EL (cell line): ENCODE results near the gene DPP7.
"Not testable (repeated sequence)": the region's sequence is repeated elsewhere in the genome, so short reads cannot be mapped to it uniquely, and the experiment has no call there.

ENCODE experiments used
- DNase-seq: peaks from one replicate; pipeline ENCODE4 v3.0.0-alpha.2; 2016

DPP7 gene

DNA sequence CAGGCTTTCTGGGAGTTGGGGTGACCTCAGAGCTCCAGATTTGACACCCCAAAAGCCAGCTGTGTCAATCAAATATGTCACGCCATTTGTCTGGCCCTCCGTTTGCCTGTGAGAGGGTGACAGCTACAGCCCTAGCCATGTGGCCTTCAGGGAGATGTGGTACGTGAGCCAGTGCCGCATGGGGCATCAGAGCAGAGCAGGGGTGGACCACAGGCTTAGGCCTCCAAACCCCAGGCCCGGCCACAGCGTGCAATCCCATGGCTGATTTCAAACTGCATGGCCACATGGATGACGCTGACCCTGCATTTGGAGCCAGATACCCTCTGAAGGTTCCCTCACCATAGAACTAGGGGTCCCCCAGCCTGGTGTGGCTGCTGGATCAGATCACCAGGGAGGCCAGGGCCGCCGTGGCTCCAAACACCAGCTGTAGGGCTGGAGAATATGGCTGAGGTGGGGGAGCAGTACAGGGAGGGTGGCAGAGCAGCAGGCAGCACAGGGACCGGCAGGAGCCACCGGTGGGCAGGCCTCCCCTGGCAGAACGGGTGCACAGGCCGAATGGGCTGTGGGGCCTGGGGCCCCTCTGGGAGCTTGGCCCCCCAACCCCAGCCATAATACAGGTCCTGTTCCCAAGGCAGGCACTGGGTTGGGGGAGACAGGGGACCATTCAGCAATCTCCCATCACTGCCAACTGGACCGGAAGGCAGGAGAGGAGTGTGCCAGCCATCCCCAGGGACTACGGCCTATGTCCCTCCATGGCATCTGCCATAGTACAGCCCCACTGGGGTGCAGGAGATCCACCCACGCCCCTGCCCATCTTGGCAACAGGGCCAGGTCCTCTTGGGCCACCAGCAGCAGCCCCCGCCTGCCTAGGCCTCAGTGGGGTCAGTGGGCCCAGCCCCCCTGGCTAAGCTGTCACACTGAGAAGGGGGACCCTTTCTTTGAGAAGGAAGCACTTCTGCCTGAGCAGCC lies 45.7 kb downstream of the DPP7 start:
- DNase-seq: no peak

GRCh38 chr9:137067860-137068538 lies 46.5 kb downstream of the DPP7 start:
- peak; percentile 75 for DNase-seq

DNA sequence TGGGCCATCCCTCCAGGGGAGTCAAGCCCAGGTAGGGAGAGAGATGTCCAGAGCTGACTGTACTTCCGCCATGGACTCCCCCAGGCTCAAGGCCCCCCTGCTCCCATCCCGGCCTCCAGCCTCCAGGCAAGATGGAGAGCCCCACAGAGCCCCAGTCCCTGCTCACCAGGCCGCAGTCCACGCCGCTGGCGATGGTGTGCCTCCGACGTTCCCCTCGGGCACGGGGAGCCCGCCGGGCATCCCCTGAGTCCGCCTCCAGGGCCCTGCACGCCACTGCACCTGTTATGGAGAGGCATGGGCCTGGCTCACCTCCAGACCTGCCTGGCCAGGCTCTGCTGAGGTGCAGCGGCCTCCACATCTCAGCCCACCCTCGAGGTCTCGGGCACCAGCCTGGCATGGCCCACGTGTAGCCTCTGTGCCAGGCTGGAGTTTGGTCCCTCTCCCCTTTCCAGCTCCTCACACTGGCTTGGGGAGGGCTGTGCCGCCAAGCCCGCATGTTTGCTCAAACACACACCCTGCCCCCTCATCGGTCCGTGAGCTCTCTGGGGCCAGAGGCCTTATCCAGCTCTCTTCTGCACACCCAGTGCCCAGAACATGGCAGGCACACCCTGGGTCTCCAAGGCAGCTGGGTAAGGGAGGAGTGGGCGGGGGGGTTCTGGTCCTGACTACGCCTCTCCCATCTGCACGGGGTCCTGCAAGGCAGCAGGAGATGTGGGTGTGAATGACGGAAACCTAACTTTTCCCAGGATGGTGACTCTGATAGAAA lies 48.3 kb downstream of the DPP7 start:
- no peak for DNase-seq

GRCh38 chr9:137065336-137065967 lies 49.1 kb downstream of the DPP7 start:
- DNase-seq: no peak

GRCh38 chr9:137064880-137065164 lies 49.7 kb downstream of the DPP7 start:
- DNase-seq: no peak

DNA sequence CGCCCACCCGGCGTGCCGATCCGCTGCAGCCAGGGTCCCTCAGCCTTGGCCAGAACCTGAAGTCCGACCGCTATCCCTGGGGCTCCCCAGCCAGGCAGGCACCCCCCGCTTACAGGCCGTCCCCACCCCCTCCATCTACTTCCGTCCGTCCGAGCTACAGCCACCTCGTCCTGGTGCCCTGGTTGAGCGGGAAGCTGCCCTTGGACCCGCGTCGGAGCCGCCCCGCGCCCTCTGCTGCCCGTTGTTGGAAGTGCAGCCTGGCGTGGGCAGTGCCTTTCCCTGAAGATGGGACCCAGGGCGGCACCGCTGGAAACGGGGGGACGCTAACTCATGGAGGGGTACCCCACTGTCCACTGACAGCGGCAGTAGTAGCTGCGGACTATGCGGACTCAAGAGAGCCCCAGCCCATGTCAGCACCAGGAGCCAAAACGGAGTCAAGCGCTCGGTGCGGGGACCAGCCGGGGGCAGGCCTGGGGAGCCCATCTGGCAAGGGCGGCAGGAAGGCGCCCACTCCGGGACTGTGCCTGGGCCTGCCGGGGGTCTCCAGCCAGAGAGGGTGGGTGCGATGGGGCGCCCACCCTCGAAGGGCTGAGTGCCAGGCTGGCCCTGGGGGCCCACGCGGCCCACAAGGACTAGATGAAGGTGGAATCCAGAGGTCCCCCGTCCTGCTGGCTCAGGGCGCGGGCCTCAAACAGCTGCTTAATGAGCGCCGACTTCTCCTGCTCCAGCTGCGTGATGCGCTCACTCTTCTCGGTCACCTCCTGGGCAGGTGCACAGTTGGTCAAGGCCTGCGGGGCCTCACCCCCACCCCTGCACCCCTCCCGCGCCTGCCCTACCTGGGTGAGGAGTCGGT lies 50.3 kb downstream of the DPP7 start:
- peak; percentile 70 for DNase-seq

GRCh38 chr9:137063311-137064026 lies 51.1 kb downstream of the DPP7 start:
- DNase-seq: no peak

GRCh38 chr9:137062798-137063197 lies 51.7 kb downstream of the DPP7 start:
- DNase-seq: not testable (repeated sequence)

DNA sequence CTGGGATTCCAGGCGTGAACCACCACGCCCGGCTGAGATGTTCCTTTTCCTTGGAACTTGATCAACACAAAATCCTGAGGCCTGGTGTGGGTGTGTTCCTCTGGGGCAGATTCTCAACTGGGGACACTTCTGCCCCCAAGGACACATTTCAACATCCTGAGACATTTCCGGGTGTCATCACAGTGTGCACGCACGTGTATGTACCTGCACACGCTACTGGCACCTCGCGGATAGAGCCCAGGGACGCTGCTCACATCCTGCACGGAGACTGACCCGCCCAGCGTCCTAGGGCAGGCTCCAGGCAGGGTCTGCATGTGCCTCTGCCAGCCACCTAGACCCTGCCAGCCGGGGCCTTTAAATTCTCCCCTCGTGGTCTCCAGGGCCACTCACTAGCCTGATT lies 52.1 kb downstream of the DPP7 start:
- DNase-seq: no peak
